IPS DF 4.7 (cell line): ENCODE measurements around the gene CCDC63.
"Not testable (repeated sequence)": the region's sequence is repeated elsewhere in the genome, so short reads cannot be mapped to it uniquely, and the experiment has no call there.

ENCODE experiments used
- DNase-seq: peaks from one replicate; pipeline ENCODE4 v3.0.0-alpha.2; 2013; ENCODE audit warnings: low spot score; ENCODE audit errors: extremely low read depth

CCDC63 gene

GRCh38 chr12:110950867-110951266 is 104.1 kb downstream of the CCDC63 start:
- not testable (repeated sequence) for DNase-seq
